Calu3 (cell line): ENCODE results near the gene POU6F1. TPM values are rescaled to one million over a fixed set of nuclear protein-coding genes. Genes with fewer than 3 reads are reported as not detected.

Experiments
- BruUV-seq: library from RNA; stranded (reverse); fragments of 400-500 nt; replicated peaks from 2 replicates; lab custom pipeline; 2021; lab: Mats Ljungman, UMichigan
- CTCF ChIA-PET: fragments of 300-600 bp; sonication (Branson Sonifier 250); formaldehyde crosslinking; loops from one replicate; lab custom pipeline; 2022; ENCODE audit warnings: antibody characterized with exemption; lab: Charles Lee
- DNase-seq: peaks from one replicate; pipeline ENCODE4 v3.0.0; 2022
- H3K27ac Mint-ChIP-seq: one replicate; pipeline ENCODE4 v1.8.0; 2022; ENCODE audit warnings: mixed read lengths; ENCODE audit not compliant: unreplicated experiment
- H3K27me3 Mint-ChIP-seq: one replicate; pipeline ENCODE4 v1.8.0; 2022; ENCODE audit warnings: mixed read lengths; ENCODE audit not compliant: unreplicated experiment
- H3K36me3 Mint-ChIP-seq: one replicate; pipeline ENCODE4 v1.8.0; 2022; ENCODE audit warnings: mild to moderate bottlenecking, moderate library complexity, mixed read lengths; ENCODE audit not compliant: insufficient read depth, unreplicated experiment
- H3K4me1 Mint-ChIP-seq: one replicate; pipeline ENCODE4 v1.8.0; 2022; ENCODE audit warnings: mild to moderate bottlenecking, low read depth, mixed read lengths; ENCODE audit not compliant: unreplicated experiment
- H3K4me3 Mint-ChIP-seq: one replicate; pipeline ENCODE4 v1.8.0; 2022; ENCODE audit warnings: mild to moderate bottlenecking, low read depth, moderate library complexity, mixed read lengths; ENCODE audit not compliant: unreplicated experiment
- H3K9me3 Mint-ChIP-seq: one replicate; pipeline ENCODE4 v1.8.0; 2022; ENCODE audit warnings: low read depth, mixed read lengths; ENCODE audit not compliant: unreplicated experiment
- intact Hi-C: fragments of 100-400 bp; cut with micrococcal nuclease; formaldehyde crosslinking; loops from one replicate; pipeline ENCODE4 v1.10.0; 2022; ENCODE audit not compliant: unreplicated experiment
- total RNA-seq: library from RNA; stranded (reverse); gene quantifications from 2 replicates; pipeline ENCODE4 v1.2.3, GENCODE V29; 2022
- TF ChIP-seq, protein P1 (sequence below): fragments of 200-600 bp; IDR thresholded peaks from one replicate; pipeline ENCODE4 v1.8.0; 2022; ENCODE audit warnings: antibody characterized with exemption; ENCODE audit not compliant: unreplicated experiment

Gene POU6F1
- total RNA-seq, 1 experiment from 2014 or later, result 2.5 TPM

DNA sequence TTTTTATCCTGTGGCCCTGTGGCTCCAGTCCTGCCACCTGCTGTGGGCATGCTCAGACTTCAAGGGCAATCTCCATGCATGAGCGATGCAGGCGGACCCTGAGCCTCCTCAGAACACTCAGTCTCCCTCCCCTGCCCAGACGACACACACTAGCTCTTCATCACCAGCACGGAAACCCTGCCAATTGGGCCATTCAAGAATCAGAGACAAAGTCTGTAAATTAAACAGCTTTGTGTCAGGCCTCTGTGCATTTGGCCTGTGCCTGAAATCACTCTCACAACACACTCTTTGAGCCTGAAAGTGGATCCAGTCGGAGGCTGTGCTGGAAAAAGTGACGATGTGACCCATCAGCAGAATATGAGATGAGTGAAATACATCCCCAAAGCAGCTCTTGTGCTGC, 12.5 kb downstream of the POU6F1 start:
- intact Hi-C loops, result no loop called here
- no peaks in the 10 kb centered on the region for H3K9me3 Mint-ChIP-seq
- DNase-seq, result no peak
- no peaks in the 10 kb centered on the region for H3K4me1 Mint-ChIP-seq
- H3K27ac Mint-ChIP-seq, result no peak overlapping the region
- TF ChIP-seq, protein P1, sequence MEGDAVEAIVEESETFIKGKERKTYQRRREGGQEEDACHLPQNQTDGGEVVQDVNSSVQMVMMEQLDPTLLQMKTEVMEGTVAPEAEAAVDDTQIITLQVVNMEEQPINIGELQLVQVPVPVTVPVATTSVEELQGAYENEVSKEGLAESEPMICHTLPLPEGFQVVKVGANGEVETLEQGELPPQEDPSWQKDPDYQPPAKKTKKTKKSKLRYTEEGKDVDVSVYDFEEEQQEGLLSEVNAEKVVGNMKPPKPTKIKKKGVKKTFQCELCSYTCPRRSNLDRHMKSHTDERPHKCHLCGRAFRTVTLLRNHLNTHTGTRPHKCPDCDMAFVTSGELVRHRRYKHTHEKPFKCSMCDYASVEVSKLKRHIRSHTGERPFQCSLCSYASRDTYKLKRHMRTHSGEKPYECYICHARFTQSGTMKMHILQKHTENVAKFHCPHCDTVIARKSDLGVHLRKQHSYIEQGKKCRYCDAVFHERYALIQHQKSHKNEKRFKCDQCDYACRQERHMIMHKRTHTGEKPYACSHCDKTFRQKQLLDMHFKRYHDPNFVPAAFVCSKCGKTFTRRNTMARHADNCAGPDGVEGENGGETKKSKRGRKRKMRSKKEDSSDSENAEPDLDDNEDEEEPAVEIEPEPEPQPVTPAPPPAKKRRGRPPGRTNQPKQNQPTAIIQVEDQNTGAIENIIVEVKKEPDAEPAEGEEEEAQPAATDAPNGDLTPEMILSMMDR, result no peak
- no peak overlapping the region for H3K4me3 Mint-ChIP-seq
- CTCF ChIA-PET, result no interaction called here
- BruUV-seq, result no TSS peak
- peaks cover under 1% of the 10 kb centered on the region for H3K27me3 Mint-ChIP-seq
- H3K36me3 Mint-ChIP-seq, result no peaks in the 10 kb centered on the region

DNA sequence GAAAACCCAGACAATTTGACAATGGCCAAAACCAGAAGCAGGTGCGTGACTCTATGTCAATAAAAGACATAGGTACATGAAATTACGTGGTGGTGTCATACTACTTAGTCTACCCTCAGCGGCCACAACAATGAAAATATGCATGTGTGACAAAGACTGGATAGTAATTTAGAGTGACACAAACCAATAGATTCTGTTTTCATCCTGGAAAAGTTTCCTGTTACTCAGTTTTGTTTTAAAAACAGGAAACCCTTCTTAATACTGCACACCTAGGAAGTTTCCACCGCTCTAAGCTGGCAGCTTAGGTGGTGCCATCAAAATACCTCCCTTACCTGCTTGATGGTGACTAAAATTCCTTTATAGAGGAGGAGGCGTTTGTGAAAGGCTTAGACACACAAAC, 15.1 kb downstream of the POU6F1 start:
- TF ChIP-seq, protein P1, result no peak
- CTCF ChIA-PET, result no interaction called here
- Mint-ChIP-seq H3K4me3 (no peak overlapping the region), H3K27me3 (no peaks in the 10 kb centered on the region), H3K4me1 (no peaks in the 10 kb centered on the region), H3K36me3 (no peaks in the 10 kb centered on the region), H3K9me3 (no peaks in the 10 kb centered on the region), H3K27ac (peak overlapping the region; percentile 61)
- intact Hi-C loops, result no loop called here
- no TSS peak for BruUV-seq
- DNase-seq, result no peak

DNA sequence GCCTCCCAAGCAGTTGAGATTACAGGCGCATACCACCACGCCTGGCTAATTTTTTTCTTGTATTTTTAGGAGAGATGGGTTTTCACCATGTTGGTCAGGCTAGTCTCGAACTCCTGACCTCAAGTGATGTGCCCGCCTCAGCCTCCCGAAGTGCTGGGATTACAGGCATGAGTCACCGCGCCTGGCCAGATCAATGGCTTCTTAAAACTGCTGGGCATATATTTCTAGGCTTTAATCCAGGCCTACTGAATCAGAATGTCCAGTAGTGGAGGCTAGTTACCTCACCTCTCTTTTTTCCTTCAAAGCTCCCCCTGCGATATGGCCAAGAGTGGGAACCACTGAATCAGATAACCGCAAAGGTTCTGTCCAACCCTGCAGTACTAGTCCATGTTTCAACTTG, 17.1 kb downstream of the POU6F1 start:
- TF ChIP-seq, protein P1, result no peak
- Mint-ChIP-seq H3K27me3 (no peaks in the 10 kb centered on the region), H3K36me3 (no peaks in the 10 kb centered on the region), H3K4me1 (no peaks in the 10 kb centered on the region), H3K4me3 (no peak overlapping the region), H3K9me3 (no peaks in the 10 kb centered on the region), H3K27ac (no peak overlapping the region)
- DNase-seq, result no peak
- intact Hi-C loops, result no loop called here
- no TSS peak for BruUV-seq
- CTCF ChIA-PET, result no interaction called here

DNA sequence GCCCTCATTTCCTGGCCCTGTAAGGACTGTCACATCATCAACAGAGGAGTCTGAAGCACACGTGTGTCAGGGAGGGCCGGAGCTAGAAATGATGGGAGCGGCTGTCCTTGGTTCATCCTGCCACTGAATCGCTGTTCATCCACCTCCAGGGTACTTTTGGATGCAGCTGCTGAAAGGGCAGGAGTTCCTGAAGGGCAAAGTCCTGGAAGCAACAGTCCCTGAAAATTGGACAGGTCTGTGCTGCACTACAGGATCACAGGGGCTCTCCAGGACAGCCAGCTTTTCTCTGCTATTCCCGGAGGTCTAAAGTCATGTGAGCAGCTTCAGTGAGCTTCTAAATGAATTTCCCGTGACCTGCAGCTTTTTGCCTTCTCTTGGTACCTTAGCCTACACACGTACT, 17.7 kb downstream of the POU6F1 start:
- CTCF ChIA-PET, result no interaction called here
- Mint-ChIP-seq H3K36me3 (no peaks in the 10 kb centered on the region), H3K4me1 (no peaks in the 10 kb centered on the region), H3K27ac (no peak overlapping the region), H3K9me3 (no peaks in the 10 kb centered on the region), H3K27me3 (no peaks in the 10 kb centered on the region), H3K4me3 (no peak overlapping the region)
- no peak for DNase-seq
- intact Hi-C loops, result no loop called here
- no TSS peak for BruUV-seq
- TF ChIP-seq, protein P1, result no peak
